ENCODE measurements around the gene FAM168A. TPM values are rescaled to one million over a fixed set of nuclear protein-coding genes. Genes with fewer than 3 reads are reported as not detected.

The FAM168A gene
- total and polyA plus RNA-seq, 10 of the 15 experiments (the other 5 are each of a cell fraction or from before 2014, with no cell fraction given) = 1.7 to 20.0 (median 10.0) TPM

DNA sequence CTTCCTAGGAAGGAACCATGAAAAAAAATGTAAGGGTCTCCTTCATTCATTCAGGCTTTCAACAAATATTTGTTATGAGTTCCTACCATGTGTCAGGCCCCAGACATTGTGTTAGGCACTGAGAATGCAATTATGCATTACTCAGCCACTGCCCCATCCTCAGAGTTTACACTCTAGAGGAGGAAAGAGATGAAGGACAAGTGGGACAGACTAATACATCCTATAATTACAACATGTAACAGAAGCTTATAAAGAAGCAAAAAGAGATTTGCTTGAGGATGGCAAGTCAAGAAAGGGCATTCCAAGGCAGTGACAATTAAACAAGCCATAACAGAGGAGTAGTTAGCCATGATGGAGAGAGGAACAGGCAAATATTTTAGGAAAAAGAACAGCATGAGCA lies 78.6 kb downstream of the FAM168A start:
- ChIA-PET POLR2A (interaction anchor here (0.6 to 2.9 kb wide), 4 partner anchors 10 to 1560 kb away, joined by 3 to 15 read pairs (median 3); no protein-coding TSS in a partner anchor), CTCF (interaction anchor here (0.9 to 1.1 kb wide), 2 partner anchors 29 to 168 kb away, joined by 3 read pairs; no protein-coding TSS in a partner anchor), SMC1A (ENCODE audit: uncharacterized antibody, unreplicated experiment) (interaction anchor here (0.6 to 3.2 kb wide), 6 partner anchors 12 to 78 kb away, joined by 3 to 19 read pairs (median 4); no protein-coding TSS in a partner anchor), RAD21 (ENCODE audit: unreplicated experiment) (interaction anchor here (1.4 to 3.4 kb wide), 3 partner anchors 8 to 51 kb away, joined by 4 to 21 read pairs (median 4); no protein-coding TSS in a partner anchor)
- ATAC-seq = no peak
- no peak for FAIRE-seq
- no peak overlapping the region for H3K9ac ChIP-seq (ENCODE audit: control insufficient read depth, insufficient read depth, low read length)
- no peak for TF ChIP-seq KAT2A (conservative IDR thresholded peaks at IDR 0.05; ENCODE audit: control insufficient read depth, low read depth, low read length)
- TF ChIP-seq MYB (IDR thresholded peaks at IDR 0.05; ENCODE audit: borderline replicate concordance, low read depth, low read length) = no peak
- no peak for TF ChIP-seq EZH2 (IDR thresholded peaks at IDR 0.05; ENCODE audit: borderline replicate concordance, control insufficient read depth, low read depth, low read length)
- no peak for TF ChIP-seq ESRRA (IDR thresholded peaks at IDR 0.05; ENCODE audit: low read length)
- no peak for TF ChIP-seq POLR2AphosphoS2 (IDR thresholded peaks at IDR 0.05; ENCODE audit: low read depth, low read length)
- H3K4me2 ChIP-seq (ENCODE audit: control insufficient read depth, insufficient read depth) = no peak overlapping the region
- H3K79me2 ChIP-seq (ENCODE audit: control insufficient read depth, insufficient read depth, low read length) = peaks cover 2% of the 10 kb centered on the region
- H3K9me3 ChIP-seq (replicated peaks; ENCODE audit: control insufficient read depth, insufficient read depth, low read length) = no peaks in the 10 kb centered on the region; the same call in 2 of the 3 replicates
- in situ Hi-C loops (cut with MboI) = no loop called here
- no peak for DNase-seq (ENCODE audit: low read depth, low spot score)
- intact Hi-C loops (cut with micrococcal nuclease; ENCODE audit: unreplicated experiment) = no loop called here
- no peak overlapping the region for H3K27ac ChIP-seq (ENCODE audit: control insufficient read depth, insufficient read depth)
- no peaks in the 10 kb centered on the region for H3K27me3 ChIP-seq (replicated peaks in 1 of 2; ENCODE audit: control insufficient read depth in 2 of 2, insufficient read depth in 2 of 2, low read length in 1 of 2)
- H3K36me3 ChIP-seq (ENCODE audit: control insufficient read depth in 2 of 2, insufficient read depth in 2 of 2, low read length in 1 of 2) = peaks cover 0 to 4% of the 10 kb centered on the region in 2 experiments; a peak in 1 of 4 replicates
- no peak overlapping the region for H2AFZ ChIP-seq (ENCODE audit: control insufficient read depth, low read depth, low read length)
- BruUV-seq (replicated peaks) = no TSS peak
- H3K4me3 ChIP-seq = no peak overlapping the region
- peaks cover 17% of the 10 kb centered on the region for H3K4me1 ChIP-seq (ENCODE audit: control insufficient read depth, insufficient read depth, low read length)
- no peaks in the 10 kb centered on the region for H4K20me1 ChIP-seq (ENCODE audit: control insufficient read depth, insufficient read depth)

DNA sequence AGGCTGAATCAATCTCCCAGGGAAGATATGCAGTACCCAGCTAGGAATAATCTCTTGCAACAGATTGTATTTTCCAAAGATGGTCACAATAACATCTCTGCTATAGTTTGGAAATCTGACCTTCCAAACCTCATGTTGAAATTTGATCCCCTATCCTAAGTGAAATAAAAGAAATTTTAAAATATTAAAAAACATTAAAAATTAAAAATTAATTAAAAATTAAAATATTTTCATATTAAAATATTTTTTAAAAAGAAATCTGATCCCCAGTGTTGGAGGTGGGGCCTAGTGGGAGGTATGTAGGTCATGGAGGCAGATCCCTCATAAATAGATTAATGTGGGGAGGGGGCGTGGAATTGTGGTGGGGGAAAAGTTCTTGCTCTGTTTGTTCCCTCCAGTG lies 79.7 kb downstream of the FAM168A start:
- peaks cover 17% of the 10 kb centered on the region for H3K4me1 ChIP-seq (ENCODE audit: control insufficient read depth, insufficient read depth, low read length)
- ATAC-seq = no peak
- peaks cover 0 to 4% of the 10 kb centered on the region in 2 experiments; a peak in 1 of 4 replicates for H3K36me3 ChIP-seq (ENCODE audit: control insufficient read depth in 2 of 2, insufficient read depth in 2 of 2, low read length in 1 of 2)
- H3K9ac ChIP-seq (ENCODE audit: control insufficient read depth, insufficient read depth, low read length) = no peak overlapping the region
- ChIA-PET RAD21 (ENCODE audit: unreplicated experiment) (interaction anchor here (0.9 kb wide), 1 partner anchor 63 kb away, joined by 3 read pairs; no protein-coding TSS in a partner anchor), CTCF (interaction anchor here (1.0 kb wide), 2 partner anchors 40 to 167 kb away, joined by 3 read pairs; no protein-coding TSS in a partner anchor), SMC1A (ENCODE audit: uncharacterized antibody, unreplicated experiment) (interaction anchor here (0.7 to 2.1 kb wide), 4 partner anchors 10 to 95 kb away, joined by 3 to 9 read pairs (median 4); no protein-coding TSS in a partner anchor), POLR2A (no interaction called here)
- in situ Hi-C loops (cut with MboI) (no loop called here), intact Hi-C loops (cut with micrococcal nuclease; ENCODE audit: unreplicated experiment) (no loop called here)
- BruUV-seq (replicated peaks) = no TSS peak
- no peaks in the 10 kb centered on the region; the same call in 2 of the 3 replicates for H3K9me3 ChIP-seq (replicated peaks; ENCODE audit: control insufficient read depth, insufficient read depth, low read length)
- peaks cover 2% of the 10 kb centered on the region for H3K79me2 ChIP-seq (ENCODE audit: control insufficient read depth, insufficient read depth, low read length)
- TF ChIP-seq NR2C1 (IDR thresholded peaks at IDR 0.05) (no peak), ZNF207 (IDR thresholded peaks at IDR 0.05; ENCODE audit: borderline replicate concordance) (no peak), YBX1 (IDR thresholded peaks at IDR 0.05) (no peak), HDAC2 (IDR thresholded peaks at IDR 0.05) (no peak), SUPT20H (IDR thresholded peaks at IDR 0.05; ENCODE audit: borderline replicate concordance, control insufficient read depth, low read depth, low read length) (no peak)
- TF ChIP-seq, protein P1, sequence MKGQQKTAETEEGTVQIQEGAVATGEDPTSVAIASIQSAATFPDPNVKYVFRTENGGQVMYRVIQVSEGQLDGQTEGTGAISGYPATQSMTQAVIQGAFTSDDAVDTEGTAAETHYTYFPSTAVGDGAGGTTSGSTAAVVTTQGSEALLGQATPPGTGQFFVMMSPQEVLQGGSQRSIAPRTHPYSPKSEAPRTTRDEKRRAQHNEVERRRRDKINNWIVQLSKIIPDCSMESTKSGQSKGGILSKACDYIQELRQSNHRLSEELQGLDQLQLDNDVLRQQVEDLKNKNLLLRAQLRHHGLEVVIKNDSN (IDR thresholded peaks at IDR 0.05; ENCODE audit: borderline replicate concordance, extremely low read length, insufficient read depth, low read depth, low read length) = no peak
- TF ChIP-seq, protein P2, sequence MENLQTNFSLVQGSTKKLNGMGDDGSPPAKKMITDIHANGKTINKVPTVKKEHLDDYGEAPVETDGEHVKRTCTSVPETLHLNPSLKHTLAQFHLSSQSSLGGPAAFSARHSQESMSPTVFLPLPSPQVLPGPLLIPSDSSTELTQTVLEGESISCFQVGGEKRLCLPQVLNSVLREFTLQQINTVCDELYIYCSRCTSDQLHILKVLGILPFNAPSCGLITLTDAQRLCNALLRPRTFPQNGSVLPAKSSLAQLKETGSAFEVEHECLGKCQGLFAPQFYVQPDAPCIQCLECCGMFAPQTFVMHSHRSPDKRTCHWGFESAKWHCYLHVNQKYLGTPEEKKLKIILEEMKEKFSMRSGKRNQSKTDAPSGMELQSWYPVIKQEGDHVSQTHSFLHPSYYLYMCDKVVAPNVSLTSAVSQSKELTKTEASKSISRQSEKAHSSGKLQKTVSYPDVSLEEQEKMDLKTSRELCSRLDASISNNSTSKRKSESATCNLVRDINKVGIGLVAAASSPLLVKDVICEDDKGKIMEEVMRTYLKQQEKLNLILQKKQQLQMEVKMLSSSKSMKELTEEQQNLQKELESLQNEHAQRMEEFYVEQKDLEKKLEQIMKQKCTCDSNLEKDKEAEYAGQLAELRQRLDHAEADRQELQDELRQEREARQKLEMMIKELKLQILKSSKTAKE (IDR thresholded peaks at IDR 0.05; ENCODE audit: low read depth, poor library complexity, severe bottlenecking) = no peak
- no peak for FAIRE-seq
- H3K4me3 ChIP-seq = no peak overlapping the region
- H3K4me2 ChIP-seq (ENCODE audit: control insufficient read depth, insufficient read depth) = no peak overlapping the region
- no peak for DNase-seq (ENCODE audit: low read depth, low spot score)
- WGBS (ENCODE audit: insufficient coverage, insufficient replicate concordance, low lambda C conversion rate, missing lambda C conversion rate) = 85% methylated on average over 1 of the region's 1 CpG
- no peaks in the 10 kb centered on the region for H4K20me1 ChIP-seq (ENCODE audit: control insufficient read depth, insufficient read depth)
- H2AFZ ChIP-seq (ENCODE audit: control insufficient read depth, low read depth, low read length) = no peak overlapping the region
- H3K27ac ChIP-seq (ENCODE audit: control insufficient read depth, insufficient read depth) = no peak overlapping the region
- H3K27me3 ChIP-seq (replicated peaks in 1 of 2; ENCODE audit: control insufficient read depth in 2 of 2, insufficient read depth in 2 of 2, low read length in 1 of 2) = no peaks in the 10 kb centered on the region
